ENCODE results near the gene SPINK8.

DNA sequence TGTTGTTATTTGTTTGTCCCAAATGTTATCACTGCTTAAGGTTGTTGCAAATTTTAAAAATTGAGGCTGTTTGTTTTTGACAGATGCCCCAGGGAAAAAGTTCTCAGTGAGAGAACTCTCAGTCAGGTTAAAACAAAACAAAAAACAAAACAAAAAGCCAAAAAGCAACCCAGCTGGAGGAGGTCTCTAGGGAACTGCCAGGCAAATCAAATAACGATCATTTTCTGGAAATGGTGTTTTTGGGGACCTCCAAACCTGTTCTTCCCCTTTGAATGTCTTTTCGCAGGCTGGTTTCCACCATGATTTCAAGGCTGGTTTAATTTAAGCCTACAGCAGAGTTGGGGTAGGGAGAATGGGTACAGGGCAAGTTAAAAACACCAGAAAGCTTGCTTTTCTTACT lies 27.2 kb downstream of the SPINK8 start:
- TF ChIP-seq PPARA (CRISPR knock-in tag; IDR thresholded peaks at IDR 0.05; ENCODE audit: borderline replicate concordance) = no peak
- no peak for TF ChIP-seq ARNTL (CRISPR knock-in tag; IDR thresholded peaks at IDR 0.05; ENCODE audit: borderline replicate concordance, low read depth)
- no peak for TF ChIP-seq ZNF565 (CRISPR knock-in tag; conservative IDR thresholded peaks at IDR 0.05; ENCODE audit: low read depth)
- TF ChIP-seq RARB (CRISPR knock-in tag; IDR thresholded peaks at IDR 0.05) = no peak
- TF ChIP-seq, protein P1, sequence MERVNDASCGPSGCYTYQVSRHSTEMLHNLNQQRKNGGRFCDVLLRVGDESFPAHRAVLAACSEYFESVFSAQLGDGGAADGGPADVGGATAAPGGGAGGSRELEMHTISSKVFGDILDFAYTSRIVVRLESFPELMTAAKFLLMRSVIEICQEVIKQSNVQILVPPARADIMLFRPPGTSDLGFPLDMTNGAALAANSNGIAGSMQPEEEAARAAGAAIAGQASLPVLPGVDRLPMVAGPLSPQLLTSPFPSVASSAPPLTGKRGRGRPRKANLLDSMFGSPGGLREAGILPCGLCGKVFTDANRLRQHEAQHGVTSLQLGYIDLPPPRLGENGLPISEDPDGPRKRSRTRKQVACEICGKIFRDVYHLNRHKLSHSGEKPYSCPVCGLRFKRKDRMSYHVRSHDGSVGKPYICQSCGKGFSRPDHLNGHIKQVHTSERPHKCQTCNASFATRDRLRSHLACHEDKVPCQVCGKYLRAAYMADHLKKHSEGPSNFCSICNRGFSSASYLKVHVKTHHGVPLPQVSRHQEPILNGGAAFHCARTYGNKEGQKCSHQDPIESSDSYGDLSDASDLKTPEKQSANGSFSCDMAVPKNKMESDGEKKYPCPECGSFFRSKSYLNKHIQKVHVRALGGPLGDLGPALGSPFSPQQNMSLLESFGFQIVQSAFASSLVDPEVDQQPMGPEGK (CRISPR knock-in tag; IDR thresholded peaks at IDR 0.05; ENCODE audit: borderline replicate concordance) = no peak
- TF ChIP-seq SNAI2 (CRISPR knock-in tag; IDR thresholded peaks at IDR 0.05) = no peak
- TF ChIP-seq ZFP30 (CRISPR knock-in tag; IDR thresholded peaks at IDR 0.05) = no peak
